OCI-LY7 (cell line): Measurements from ENCODE around the gene HAUS1. TPM values are rescaled to one million over a fixed set of nuclear protein-coding genes. Genes with fewer than 3 reads are reported as not detected.

Experiments used
- BruUV-seq: library from RNA; stranded (reverse); fragments of 400-500 nt; replicated peaks from 2 replicates; lab custom pipeline; 2021; lab: Mats Ljungman, UMichigan
- CTCF ChIA-PET: fragments of 300-600 bp; sonication (Branson Sonifier 250); formaldehyde crosslinking; loops from one replicate; lab custom pipeline; 2022; ENCODE audit warnings: antibody characterized with exemption; ENCODE audit not compliant: unreplicated experiment; lab: Charles Lee
- POLR2A ChIA-PET: fragments of 300-600 bp; sonication (Branson Sonifier 250); formaldehyde crosslinking; loops from one replicate; lab custom pipeline; 2022; ENCODE audit warnings: antibody characterized with exemption; lab: Charles Lee
- DNase-seq: peaks from one replicate; pipeline ENCODE4 v3.0.0-alpha.2; 2015; ENCODE audit warnings: low spot score
- H2AFZ ChIP-seq: fragments of 200-600 bp; sonication (generic), shearing (Covaris generic); 2 replicates; pipeline ENCODE4 v1.6.1; 2014; ENCODE audit warnings: mild to moderate bottlenecking, antibody characterized with exemption, low read length, moderate library complexity
- H3K27ac ChIP-seq: fragments of 200-600 bp; sonication (generic); 2 replicates; pipeline ENCODE4 v1.5.1; 2014; ENCODE audit warnings: mixed run types, low read depth, mild to moderate bottlenecking, moderate library complexity, low read length, inconsistent platforms; ENCODE audit not compliant: poor library complexity, severe bottlenecking
- H3K36me3 ChIP-seq: fragments of 200-600 bp; sonication (generic); 2 replicates; pipeline ENCODE4 v1.6.1; 2014; ENCODE audit warnings: mild to moderate bottlenecking, antibody characterized with exemption, low read length, moderate library complexity, mixed read lengths; ENCODE audit not compliant: insufficient read depth
- H3K4me1 ChIP-seq: fragments of 200-600 bp; sonication (generic); 2 replicates; pipeline ENCODE4 v1.5.1; 2014; ENCODE audit warnings: mild to moderate bottlenecking, low read length; ENCODE audit not compliant: insufficient read depth, poor library complexity, severe bottlenecking
- H3K4me2 ChIP-seq: fragments of 200-600 bp; sonication (generic); 2 replicates; pipeline ENCODE4 v1.6.1; 2014; ENCODE audit warnings: mild to moderate bottlenecking, low read length
- H3K4me3 ChIP-seq: fragments of 200-600 bp; sonication (generic); 2 replicates; pipeline ENCODE4 v1.5.1; 2014; ENCODE audit warnings: mild to moderate bottlenecking, low read depth, low read length; ENCODE audit not compliant: poor library complexity, severe bottlenecking
- H3K79me2 ChIP-seq: fragments of 200-600 bp; sonication (generic); 2 replicates; pipeline ENCODE4 v1.6.1; 2016; ENCODE audit warnings: low read depth, mild to moderate bottlenecking, low read length, moderate library complexity, mixed read lengths; ENCODE audit not compliant: insufficient read depth
- H3K9me2 ChIP-seq: fragments of 200-600 bp; sonication (generic); 2 replicates; pipeline ENCODE4 v1.6.1; 2016; ENCODE audit warnings: mild to moderate bottlenecking, low read length, mixed read lengths; ENCODE audit not compliant: insufficient read depth
- H3K9me3 ChIP-seq: fragments of 200-600 bp; sonication (generic); 2 replicates; pipeline ENCODE4 v1.6.1; 2014; ENCODE audit warnings: mild to moderate bottlenecking, mixed run types, low read length, mixed read lengths
- H4K20me1 ChIP-seq: fragments of 200-600 bp; sonication (generic); 2 replicates; pipeline ENCODE4 v1.6.1; 2014; ENCODE audit warnings: mild to moderate bottlenecking, antibody characterized with exemption, low read length, moderate library complexity, mixed read lengths; ENCODE audit not compliant: insufficient read depth
- CTCF ChIP-seq: fragments of 200-600 bp; sonication (generic); conservative IDR thresholded peaks from 2 replicates; pipeline ENCODE4 v1.5.1; 2014; ENCODE audit warnings: mild to moderate bottlenecking, antibody characterized with exemption, low read length, moderate library complexity, mixed read lengths
- EZH2phosphoT487 ChIP-seq: fragments of 200-600 bp; sonication (generic); IDR thresholded peaks from 2 replicates; pipeline ENCODE4 v1.6.1; 2018; ENCODE audit warnings: low read depth, borderline replicate concordance, mild to moderate bottlenecking, mixed run types, antibody characterized with exemption, low read length, moderate library complexity, mixed read lengths
- intact Hi-C: fragments of 100-400 bp; cut with micrococcal nuclease; formaldehyde crosslinking; loops from one replicate; pipeline ENCODE4 v1.10.0; 2022; ENCODE audit not compliant: unreplicated experiment
- total RNA-seq, 2 experiments: library from RNA; depleted of rRNA in 1 of 2; stranded (reverse); fragments of >200 nt in 1 of 2; shearing (Covaris generic) in 1 of 2; gene quantifications; 2 replicates each; pipeline ENCODE4 v1.2.3, GENCODE V29; 2014 to 2022

HAUS1 gene
- total RNA-seq, 2 experiments from 2014 or later: 24.8 to 38.4 TPM

GRCh38 chr18:46061796-46062195 is 42.4 kb upstream of the HAUS1 start:
- no peak for DNase-seq

GRCh38 chr18:46062781-46063180 is 41.4 kb upstream of the HAUS1 start:
- intact Hi-C loops: no loop called here
- Histone ChIP-seq H2AFZ (no peak overlapping the region), H3K27ac (no peak overlapping the region), H3K36me3 (no peaks in the 10 kb centered on the region), H3K9me3 (no peaks in the 10 kb centered on the region), H3K9me2 (no peaks in the 10 kb centered on the region), H4K20me1 (no peaks in the 10 kb centered on the region), H3K4me3 (no peak overlapping the region), H3K79me2 (no peaks in the 10 kb centered on the region), H3K4me1 (no peaks in the 10 kb centered on the region), H3K4me2 (no peak overlapping the region)
- CTCF ChIA-PET: no interaction called here
- no peak for DNase-seq
- BruUV-seq: no TSS peak
- TF ChIP-seq CTCF (no peak), EZH2phosphoT487 (no peak)
- POLR2A ChIA-PET: no interaction called here

More at GRCh38 chr18:46061796-46062195, 42.4 kb upstream of the HAUS1 start:
- Histone ChIP-seq H3K79me2 (no peaks in the 10 kb centered on the region), H4K20me1 (no peaks in the 10 kb centered on the region), H3K4me2 (no peak overlapping the region), H3K9me2 (no peaks in the 10 kb centered on the region), H3K36me3 (no peaks in the 10 kb centered on the region), H3K9me3 (no peaks in the 10 kb centered on the region), H3K4me1 (no peaks in the 10 kb centered on the region), H2AFZ (no peak overlapping the region), H3K27ac (no peak overlapping the region), H3K4me3 (no peak overlapping the region)
- TF ChIP-seq EZH2phosphoT487: no peak
- no peak for TF ChIP-seq CTCF
- no TSS peak for BruUV-seq
- CTCF ChIA-PET: no interaction called here
- intact Hi-C loops: no loop called here
- POLR2A ChIA-PET: no interaction called here

- no peak overlapping the region for H2AFZ ChIP-seq
- no peaks in the 10 kb centered on the region for H3K36me3 ChIP-seq
- no TSS peak for BruUV-seq
- H3K4me3 ChIP-seq: no peak overlapping the region
- H3K4me1 ChIP-seq: no peaks in the 10 kb centered on the region
- no peak overlapping the region for H3K27ac ChIP-seq
- CTCF ChIA-PET: no interaction called here
- no peaks in the 10 kb centered on the region for H3K79me2 ChIP-seq
- POLR2A ChIA-PET: no interaction called here
- H4K20me1 ChIP-seq: no peaks in the 10 kb centered on the region
- no peaks in the 10 kb centered on the region for H3K9me3 ChIP-seq
- TF ChIP-seq EZH2phosphoT487 (no peak), CTCF (no peak)
- DNase-seq: peak; percentile 8
- no peak overlapping the region for H3K4me2 ChIP-seq
- intact Hi-C loops: no loop called here
- no peaks in the 10 kb centered on the region for H3K9me2 ChIP-seq
These were observed 36.7 kb upstream of the HAUS1 start for GRCh38 chr18:46067438-46068007.
